Retinal pigment epithelial cell (primary cell): ENCODE measurements around the gene FBXO39.

Experiments
- DNase-seq: peaks from one replicate; pipeline ENCODE4 v3.0.0-alpha.2; 2010; ENCODE audit warnings: low read depth
- H3K4me3 ChIP-seq: 2 replicates; pipeline ENCODE4 v1.5.1; 2011; ENCODE audit warnings: mild to moderate bottlenecking, low read length, control low read depth, moderate library complexity
- TF ChIP-seq, protein P1 (sequence below): conservative IDR thresholded peaks from 2 replicates; pipeline ENCODE4 v1.5.1; 2011; ENCODE audit warnings: low read depth, low read length, control low read depth, inconsistent platforms

Gene FBXO39

DNA sequence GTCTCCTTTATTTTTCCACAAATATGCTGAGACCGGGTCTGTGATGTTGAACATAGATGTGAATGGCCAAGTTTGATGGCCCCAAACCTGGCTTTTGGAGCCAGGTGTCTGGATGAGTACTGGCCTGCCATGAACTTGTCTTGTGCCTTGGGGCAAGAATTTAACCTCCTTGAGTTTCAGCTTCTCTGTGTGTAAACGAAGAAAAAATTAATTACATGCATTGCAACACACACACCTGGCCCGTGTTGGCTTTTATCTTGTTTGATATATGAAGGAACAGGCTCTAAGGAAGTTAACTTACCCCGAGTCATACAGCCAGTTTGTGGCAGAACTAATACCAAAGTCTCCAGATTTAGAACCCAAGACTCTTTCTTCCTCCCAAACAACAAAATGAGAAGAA, 13.1 kb downstream of the FBXO39 start:
- DNase-seq: no peak
- H3K4me3 ChIP-seq: no peak overlapping the region
- TF ChIP-seq, protein P1, sequence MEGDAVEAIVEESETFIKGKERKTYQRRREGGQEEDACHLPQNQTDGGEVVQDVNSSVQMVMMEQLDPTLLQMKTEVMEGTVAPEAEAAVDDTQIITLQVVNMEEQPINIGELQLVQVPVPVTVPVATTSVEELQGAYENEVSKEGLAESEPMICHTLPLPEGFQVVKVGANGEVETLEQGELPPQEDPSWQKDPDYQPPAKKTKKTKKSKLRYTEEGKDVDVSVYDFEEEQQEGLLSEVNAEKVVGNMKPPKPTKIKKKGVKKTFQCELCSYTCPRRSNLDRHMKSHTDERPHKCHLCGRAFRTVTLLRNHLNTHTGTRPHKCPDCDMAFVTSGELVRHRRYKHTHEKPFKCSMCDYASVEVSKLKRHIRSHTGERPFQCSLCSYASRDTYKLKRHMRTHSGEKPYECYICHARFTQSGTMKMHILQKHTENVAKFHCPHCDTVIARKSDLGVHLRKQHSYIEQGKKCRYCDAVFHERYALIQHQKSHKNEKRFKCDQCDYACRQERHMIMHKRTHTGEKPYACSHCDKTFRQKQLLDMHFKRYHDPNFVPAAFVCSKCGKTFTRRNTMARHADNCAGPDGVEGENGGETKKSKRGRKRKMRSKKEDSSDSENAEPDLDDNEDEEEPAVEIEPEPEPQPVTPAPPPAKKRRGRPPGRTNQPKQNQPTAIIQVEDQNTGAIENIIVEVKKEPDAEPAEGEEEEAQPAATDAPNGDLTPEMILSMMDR: no peak

DNA sequence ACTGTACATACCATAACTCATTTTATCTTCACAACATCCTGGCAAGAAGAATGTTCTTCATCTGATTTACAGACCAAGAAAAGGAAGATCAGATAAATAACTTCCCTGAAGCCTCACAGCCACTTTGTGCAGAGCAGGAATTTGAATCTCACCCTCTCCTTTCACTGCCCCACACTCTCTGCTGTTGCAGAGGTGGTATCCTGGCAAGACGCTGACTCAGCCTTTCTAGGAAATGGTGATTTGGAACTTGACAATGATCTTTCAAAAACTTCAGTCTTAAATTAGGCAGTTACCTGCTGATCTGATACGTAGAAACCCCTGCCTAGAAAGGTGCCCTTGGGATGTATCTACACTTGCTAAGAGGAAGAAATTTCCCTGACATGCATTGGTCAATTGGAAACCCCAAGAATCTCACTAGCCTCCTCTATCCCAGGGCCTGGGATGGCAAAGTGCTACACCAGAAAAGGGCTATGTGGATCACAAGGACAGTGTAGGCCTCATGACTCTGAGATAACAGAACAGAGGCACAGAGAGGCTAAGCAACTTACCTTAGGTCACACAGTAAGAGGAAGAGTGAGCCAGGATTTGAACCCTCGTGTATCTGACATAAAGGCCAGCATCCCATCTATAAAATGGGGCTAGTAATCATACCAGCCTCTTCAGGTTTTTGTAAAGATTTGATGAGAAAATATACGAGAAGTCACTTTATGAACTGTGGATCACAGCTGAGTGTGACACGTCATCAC, 17.9 kb downstream of the FBXO39 start:
- no peak for DNase-seq
- TF ChIP-seq, protein P1: no peak
- H3K4me3 ChIP-seq: no peak overlapping the region

DNA sequence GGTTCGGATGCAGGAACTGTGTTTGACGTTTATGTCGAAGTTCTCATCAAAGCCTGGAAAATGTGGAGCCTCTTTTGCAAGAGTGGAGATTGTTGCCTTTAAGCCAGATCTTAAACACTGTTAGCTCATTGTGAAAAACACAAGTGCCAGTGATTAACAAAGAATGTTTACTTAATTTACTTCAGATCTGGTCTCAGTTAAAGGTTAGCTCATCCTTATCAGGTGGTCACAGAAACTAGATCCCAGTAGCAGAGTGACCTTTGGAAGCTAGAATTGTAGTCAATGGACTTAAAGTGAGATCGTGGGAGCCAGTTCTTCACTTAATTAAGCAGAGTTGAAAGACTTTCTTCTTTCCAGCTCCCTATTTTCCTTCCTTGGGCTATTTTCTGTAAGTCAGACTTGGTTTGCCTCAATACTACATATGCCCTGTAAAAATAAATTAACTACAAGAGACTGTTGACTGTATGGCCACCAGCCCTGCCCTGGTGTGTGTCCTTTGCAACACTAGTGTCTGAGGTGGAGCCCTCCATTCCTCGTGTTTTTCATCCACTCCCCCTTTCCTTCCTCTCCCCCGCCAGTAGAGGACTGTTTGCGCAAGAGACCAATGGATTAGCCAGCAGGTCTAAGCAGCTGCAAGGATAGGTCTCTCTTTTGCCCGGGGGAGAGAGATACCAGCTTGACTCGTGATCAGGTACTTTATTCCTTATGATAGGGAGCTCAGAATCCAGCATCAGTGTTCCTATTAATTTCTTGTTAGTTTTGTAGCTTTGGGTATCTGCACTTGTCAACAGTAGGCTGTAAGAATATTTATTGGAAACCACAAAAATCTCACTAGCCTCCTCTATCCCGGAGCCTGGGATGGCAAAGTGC, 20.2 kb downstream of the FBXO39 start:
- H3K4me3 ChIP-seq: no peak overlapping the region
- TF ChIP-seq, protein P1: no peak
- DNase-seq: no peak

DNA sequence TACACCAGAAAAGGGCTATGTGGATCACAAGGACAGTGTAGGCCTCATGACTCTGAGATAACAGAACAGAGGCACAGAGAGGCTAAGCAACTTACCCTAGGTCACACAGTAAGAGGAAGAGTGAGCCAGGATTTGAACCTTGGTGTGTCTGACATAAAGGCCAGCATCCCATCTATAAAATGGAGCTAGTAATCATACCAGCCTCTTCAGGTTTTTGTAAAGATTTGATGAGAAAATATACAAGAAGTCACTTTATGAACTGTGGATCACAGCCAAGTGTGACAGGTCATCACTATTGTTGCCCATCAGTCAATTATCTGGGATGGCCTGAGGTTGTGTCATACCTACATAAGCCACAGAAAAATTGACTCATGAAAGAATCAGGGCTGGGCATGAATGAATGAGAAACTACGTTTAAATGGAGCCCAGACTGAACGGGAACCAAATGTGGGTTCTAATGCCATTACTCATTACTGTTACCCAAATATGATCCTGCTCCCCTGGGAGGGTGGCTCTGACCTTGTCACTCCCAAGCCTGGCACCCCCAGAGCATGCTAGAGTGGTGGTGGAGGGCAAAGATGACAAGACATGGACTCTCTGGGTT, 21.0 kb downstream of the FBXO39 start:
- no peak for DNase-seq
- TF ChIP-seq, protein P1: no peak
- H3K4me3 ChIP-seq: no peak overlapping the region

DNA sequence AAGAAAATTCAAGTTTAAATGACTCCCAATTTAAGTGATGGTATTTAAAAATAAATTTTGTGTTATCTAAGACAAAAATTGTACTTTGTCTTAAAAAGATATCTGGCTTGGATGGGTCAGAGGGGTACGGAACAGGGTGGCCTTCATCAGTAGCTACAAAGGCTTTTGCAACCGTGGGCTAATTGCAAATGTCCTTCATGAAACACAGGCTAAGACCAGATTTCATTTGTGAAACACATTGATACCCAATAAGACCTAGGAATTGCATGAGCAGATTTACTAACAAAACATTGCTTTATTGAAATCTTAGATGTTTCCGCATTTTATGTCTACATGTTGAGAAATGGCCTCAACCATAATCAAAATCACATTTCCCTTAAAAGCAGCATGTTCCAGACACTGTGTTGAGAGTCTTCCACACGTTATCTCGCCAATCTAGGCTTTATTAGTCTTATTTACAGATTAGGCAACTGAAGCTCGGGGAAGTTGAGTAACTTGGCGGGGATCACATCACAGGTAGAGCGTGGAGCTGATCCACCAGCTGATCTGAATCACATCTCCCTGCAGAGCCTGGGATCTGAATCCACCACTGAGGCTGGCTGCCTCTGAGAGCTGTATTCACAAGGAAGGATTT, 21.8 kb downstream of the FBXO39 start:
- TF ChIP-seq, protein P1: no peak

DNA sequence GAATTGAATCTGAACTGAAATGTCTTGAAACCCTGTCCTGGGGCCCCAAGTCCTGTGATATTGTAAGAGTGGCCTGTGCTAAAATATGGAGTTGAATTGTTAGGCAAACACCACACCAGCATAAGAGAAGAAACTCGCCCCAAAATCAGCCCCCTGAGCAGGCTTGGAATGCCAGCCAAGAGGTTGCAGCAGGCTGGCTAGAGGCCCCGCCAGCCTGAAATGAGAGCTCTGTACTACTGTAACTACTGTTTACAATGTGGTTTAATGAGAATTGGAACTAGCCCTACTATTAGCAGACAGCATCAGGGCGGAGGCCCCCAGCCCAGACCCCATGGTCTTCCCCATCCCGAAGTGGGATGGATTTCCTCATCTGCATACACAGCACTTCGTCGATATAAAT, 23.7 kb downstream of the FBXO39 start:
- DNase-seq: no peak
- TF ChIP-seq, protein P1: no peak
- no peak overlapping the region for H3K4me3 ChIP-seq

More for the DNA sequence above, 21.8 kb downstream of the FBXO39 start:
- no peak for DNase-seq
- no peak overlapping the region for H3K4me3 ChIP-seq
